Muscle of back (tissue), 10 donors: ENCODE measurements around the gene METTL16. TPM values are rescaled to one million over a fixed set of nuclear protein-coding genes. Genes with fewer than 3 reads are reported as not detected.

Experiments
- polyA plus RNA-seq, 10 donors: library from polyadenylated mRNA; unstranded; fragments of 120-200 nt; gene quantifications; one replicate each; pipeline ENCODE4 v1.2.1, GENCODE V29; 2013; ENCODE audit not compliant: insufficient read length in 10 of 10

The METTL16 gene
- polyA plus RNA-seq, 10 donors, result 17.7 to 23.8 (median 20.6) TPM

Other genes starting within 250 kb of the METTL16 start
- gene SMG6, start 208.1 kb downstream of the METTL16 start, polyA plus RNA-seq, result 10 to 100 TPM; 12.5 to 20.1 (median 16.8) TPM
- 10 to 100 TPM; 12.3 to 24.2 (median 18.4) TPM for gene SRR, start 207.9 kb downstream of the METTL16 start, polyA plus RNA-seq
- gene TSR1, start 175.4 kb downstream of the METTL16 start, polyA plus RNA-seq, result 10 to 100 TPM; 28.6 to 40.9 (median 33.6) TPM
- 10 to 100 TPM; 32.1 to 49.9 (median 43.0) TPM for gene SGSM2, start 174.4 kb downstream of the METTL16 start, polyA plus RNA-seq
- 10 to 100 TPM in 9 of 10 donors, 1 to 10 TPM in 1; 9.9 to 19.8 (median 13.4) TPM for gene MNT, start 110.8 kb downstream of the METTL16 start, polyA plus RNA-seq
- 100 to 1,000 TPM in 5 of 10 donors, 10 to 100 TPM in 5; 70.6 to 131 (median 97.4) TPM for gene PAFAH1B1, start 81.8 kb upstream of the METTL16 start, polyA plus RNA-seq
- gene CLUH, start 199.9 kb upstream of the METTL16 start, polyA plus RNA-seq, result 10 to 100 TPM; 25.3 to 43.6 (median 35.3) TPM
- gene CCDC92B, start 237.8 kb upstream of the METTL16 start, polyA plus RNA-seq, result under 1 TPM in 8 of 10 donors, not detected in 2; 0.07 to 0.27 (median 0.16) TPM